Parathyroid adenoma (tissue), 2 donors: ENCODE measurements around the gene FRZB.
"Not testable (repeated sequence)": the region's sequence is repeated elsewhere in the genome, so short reads cannot be mapped to it uniquely, and the experiment has no call there.

Experiments used
- H2AFZ ChIP-seq: fragments of 300-600 bp; sonication (generic); one replicate; pipeline ENCODE4 v1.7.0; 2017; ENCODE audit warnings: antibody characterized with exemption, mild to moderate bottlenecking
- H3K27ac ChIP-seq: fragments of 300-600 bp; sonication (generic); one replicate; pipeline ENCODE4 v1.7.0; 2017
- H3K27me3 ChIP-seq: fragments of 300-600 bp; sonication (generic); one replicate; pipeline ENCODE4 v1.7.0; 2017; ENCODE audit warnings: low read length; ENCODE audit not compliant: control insufficient read depth, insufficient read depth
- H3K36me3 ChIP-seq: fragments of 300-600 bp; sonication (generic); one replicate; pipeline ENCODE4 v1.7.0; 2017; ENCODE audit warnings: low read length; ENCODE audit not compliant: control insufficient read depth, insufficient read depth
- H3K4me1 ChIP-seq: fragments of 300-600 bp; sonication (generic); one replicate; pipeline ENCODE4 v1.7.0; 2017; ENCODE audit warnings: control low read depth
- H3K4me2 ChIP-seq: fragments of 300-600 bp; sonication (generic); one replicate; pipeline ENCODE4 v1.7.0; 2017; ENCODE audit warnings: low read length
- H3K4me3 ChIP-seq: fragments of 300-600 bp; sonication (generic); one replicate; pipeline ENCODE4 v1.7.0; 2017; ENCODE audit warnings: low read depth, low read length
- H3K79me2 ChIP-seq: fragments of 300-600 bp; sonication (generic); one replicate; pipeline ENCODE4 v1.7.0; 2017; ENCODE audit warnings: control low read depth
- H3K9ac ChIP-seq: fragments of 300-600 bp; sonication (generic); one replicate; pipeline ENCODE4 v1.7.0; 2017; ENCODE audit warnings: mild to moderate bottlenecking
- H3K9me3 ChIP-seq: fragments of 300-600 bp; sonication (generic); one replicate; pipeline ENCODE4 v1.7.0; 2017; ENCODE audit warnings: low read length; ENCODE audit not compliant: control insufficient read depth
- TF ChIP-seq, protein P1 (sequence below): fragments of 300-600 bp; sonication (generic); IDR thresholded peaks from one replicate; pipeline ENCODE4 v1.7.0; 2017; ENCODE audit warnings: antibody characterized with exemption, mild to moderate bottlenecking
- donor health status: primary hyperparathyroidism.

Gene FRZB

GRCh38 chr2:182897137-182897536 is 30.7 kb upstream of the FRZB start:
- Histone ChIP-seq H3K9ac (no peak overlapping the region), H3K4me2 (no peak overlapping the region), H3K27ac (no peak overlapping the region), H3K36me3 (no peaks in the 10 kb centered on the region), H3K9me3 (no peaks in the 10 kb centered on the region), H3K27me3 (no peaks in the 10 kb centered on the region), H3K79me2 (no peaks in the 10 kb centered on the region), H3K4me3 (no peak overlapping the region), H2AFZ (no peak overlapping the region), H3K4me1 (no peaks in the 10 kb centered on the region)
- TF ChIP-seq, protein P1, sequence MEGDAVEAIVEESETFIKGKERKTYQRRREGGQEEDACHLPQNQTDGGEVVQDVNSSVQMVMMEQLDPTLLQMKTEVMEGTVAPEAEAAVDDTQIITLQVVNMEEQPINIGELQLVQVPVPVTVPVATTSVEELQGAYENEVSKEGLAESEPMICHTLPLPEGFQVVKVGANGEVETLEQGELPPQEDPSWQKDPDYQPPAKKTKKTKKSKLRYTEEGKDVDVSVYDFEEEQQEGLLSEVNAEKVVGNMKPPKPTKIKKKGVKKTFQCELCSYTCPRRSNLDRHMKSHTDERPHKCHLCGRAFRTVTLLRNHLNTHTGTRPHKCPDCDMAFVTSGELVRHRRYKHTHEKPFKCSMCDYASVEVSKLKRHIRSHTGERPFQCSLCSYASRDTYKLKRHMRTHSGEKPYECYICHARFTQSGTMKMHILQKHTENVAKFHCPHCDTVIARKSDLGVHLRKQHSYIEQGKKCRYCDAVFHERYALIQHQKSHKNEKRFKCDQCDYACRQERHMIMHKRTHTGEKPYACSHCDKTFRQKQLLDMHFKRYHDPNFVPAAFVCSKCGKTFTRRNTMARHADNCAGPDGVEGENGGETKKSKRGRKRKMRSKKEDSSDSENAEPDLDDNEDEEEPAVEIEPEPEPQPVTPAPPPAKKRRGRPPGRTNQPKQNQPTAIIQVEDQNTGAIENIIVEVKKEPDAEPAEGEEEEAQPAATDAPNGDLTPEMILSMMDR: no peak

DNA sequence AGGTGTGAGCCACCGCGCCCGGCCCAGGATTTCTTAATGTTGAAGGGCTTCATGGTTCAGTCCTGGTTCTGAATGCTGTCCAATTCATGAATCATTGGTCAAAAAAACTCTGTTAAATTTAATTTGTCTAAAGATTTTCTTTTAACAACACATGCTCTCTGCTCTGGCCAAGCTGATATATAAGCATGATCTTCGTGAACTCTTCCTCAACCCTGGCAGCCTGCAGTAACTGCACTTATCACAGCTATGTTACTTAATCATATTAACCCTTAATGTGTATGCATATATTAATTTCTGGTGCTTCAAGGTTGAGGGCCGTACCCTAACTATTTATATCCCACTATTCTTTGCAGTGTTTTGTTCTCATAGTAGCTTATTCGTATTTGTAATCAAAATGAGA is 29.4 kb upstream of the FRZB start:
- no peak overlapping the region for H3K4me3 ChIP-seq
- H2AFZ ChIP-seq: no peak overlapping the region
- no peaks in the 10 kb centered on the region for H3K36me3 ChIP-seq
- no peak overlapping the region for H3K27ac ChIP-seq
- H3K9me3 ChIP-seq: no peaks in the 10 kb centered on the region
- no peak overlapping the region for H3K9ac ChIP-seq
- no peaks in the 10 kb centered on the region for H3K27me3 ChIP-seq
- TF ChIP-seq, protein P1: no peak
- no peaks in the 10 kb centered on the region for H3K79me2 ChIP-seq
- no peak overlapping the region for H3K4me2 ChIP-seq
- H3K4me1 ChIP-seq: no peaks in the 10 kb centered on the region

- H3K36me3 ChIP-seq: no peaks in the 10 kb centered on the region
- H3K79me2 ChIP-seq: no peaks in the 10 kb centered on the region
- TF ChIP-seq, protein P1: no peak
- no peak overlapping the region for H3K4me2 ChIP-seq
- H3K27me3 ChIP-seq: no peaks in the 10 kb centered on the region
- no peaks in the 10 kb centered on the region for H3K4me1 ChIP-seq
- no peak overlapping the region for H3K27ac ChIP-seq
- H2AFZ ChIP-seq: no peak overlapping the region
- no peak overlapping the region for H3K4me3 ChIP-seq
- H3K9ac ChIP-seq: no peak overlapping the region
- H3K9me3 ChIP-seq: no peaks in the 10 kb centered on the region
Observed at GRCh38 chr2:182895169-182895568, 28.7 kb upstream of the FRZB start.

- TF ChIP-seq, protein P1: no peak
- Histone ChIP-seq H3K9me3 (no peaks in the 10 kb centered on the region), H3K4me2 (no peak overlapping the region), H3K9ac (no peak overlapping the region), H3K36me3 (no peaks in the 10 kb centered on the region), H3K79me2 (no peaks in the 10 kb centered on the region), H3K27me3 (no peaks in the 10 kb centered on the region), H3K4me1 (no peaks in the 10 kb centered on the region), H3K27ac (no peak overlapping the region), H2AFZ (no peak overlapping the region), H3K4me3 (no peak overlapping the region)
Observed at GRCh38 chr2:182894174-182894573, 27.7 kb upstream of the FRZB start.

- TF ChIP-seq, protein P1: no peak
- H3K79me2 ChIP-seq: no peaks in the 10 kb centered on the region
- H3K27me3 ChIP-seq: no peaks in the 10 kb centered on the region
- H3K9me3 ChIP-seq: no peaks in the 10 kb centered on the region
- no peaks in the 10 kb centered on the region for H3K36me3 ChIP-seq
- H3K9ac ChIP-seq: no peak overlapping the region
- H2AFZ ChIP-seq: no peak overlapping the region
- H3K4me3 ChIP-seq: no peak overlapping the region
- H3K27ac ChIP-seq: no peak overlapping the region
- H3K4me2 ChIP-seq: no peak overlapping the region
- no peaks in the 10 kb centered on the region for H3K4me1 ChIP-seq
Observed at GRCh38 chr2:182893666-182894065, 27.2 kb upstream of the FRZB start.

DNA sequence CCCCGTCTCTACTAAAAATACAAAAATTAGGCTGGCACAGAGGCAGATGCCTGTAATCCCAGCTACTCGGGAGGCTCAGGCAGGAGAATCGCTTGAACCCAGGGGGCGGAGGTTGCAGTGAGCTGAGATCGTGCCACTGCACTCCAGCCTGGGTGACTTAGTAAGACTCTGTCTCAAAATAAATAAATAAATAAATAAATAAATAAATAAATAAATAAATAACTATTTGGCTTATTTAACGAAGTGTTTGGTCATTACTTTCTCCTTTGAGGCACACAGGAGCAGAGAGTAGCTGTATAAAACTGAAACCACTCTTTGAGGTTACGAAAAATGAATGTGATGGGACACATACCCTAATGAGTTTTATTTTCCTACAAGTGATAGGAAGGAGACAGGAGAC is 26.6 kb upstream of the FRZB start:
- not testable (repeated sequence) for H2AFZ ChIP-seq, H3K9ac ChIP-seq, H3K27ac ChIP-seq, H3K79me2 ChIP-seq, H3K4me2 ChIP-seq, H3K27me3 ChIP-seq, H3K9me3 ChIP-seq, H3K4me3 ChIP-seq, H3K36me3 ChIP-seq, H3K4me1 ChIP-seq
